HT-29 (cell line): ENCODE measurements around the gene NAT16. TPM values are rescaled to one million over a fixed set of nuclear protein-coding genes. Genes with fewer than 3 reads are reported as not detected.
A peak's percentile ranks its signal among the peaks of the same experiment; 100 is the strongest.
"Not testable (repeated sequence)": the region's sequence is repeated elsewhere in the genome, so short reads cannot be mapped to it uniquely, and the experiment has no call there.

Source experiments
- DNase-seq: peaks from one replicate; pipeline ENCODE4 v3.0.0-alpha.2; 2015; ENCODE audit warnings: low spot score
- small RNA-seq: library from RNA; depleted of rRNA; stranded (forward); fragments of <200 nt; gene quantifications from one replicate; pipeline ENCODE3, GENCODE V24; 2014
- total RNA-seq: library from RNA; depleted of rRNA; stranded (reverse); fragments of >200 nt; shearing (Covaris generic); gene quantifications from 2 replicates; pipeline ENCODE4 v1.2.3, GENCODE V29; 2014; rRNA removed

Gene NAT16
- total RNA-seq, 1 experiment from 2014 or later, result 0.13 TPM

GRCh38 chr7:101127460-101128039, 52.5 kb downstream of the NAT16 start:
- DNase-seq, result no peak

- DNase-seq, result peak; percentile 73
Observed at GRCh38 chr7:101126651-101127459, 53.2 kb downstream of the NAT16 start, which contains the start of gene SERPINE1. TSS of gene SERPINE1 (plus strand) at chr7:101127104. CDS start at chr7:101128394, 1,290 bp downstream.

DNA sequence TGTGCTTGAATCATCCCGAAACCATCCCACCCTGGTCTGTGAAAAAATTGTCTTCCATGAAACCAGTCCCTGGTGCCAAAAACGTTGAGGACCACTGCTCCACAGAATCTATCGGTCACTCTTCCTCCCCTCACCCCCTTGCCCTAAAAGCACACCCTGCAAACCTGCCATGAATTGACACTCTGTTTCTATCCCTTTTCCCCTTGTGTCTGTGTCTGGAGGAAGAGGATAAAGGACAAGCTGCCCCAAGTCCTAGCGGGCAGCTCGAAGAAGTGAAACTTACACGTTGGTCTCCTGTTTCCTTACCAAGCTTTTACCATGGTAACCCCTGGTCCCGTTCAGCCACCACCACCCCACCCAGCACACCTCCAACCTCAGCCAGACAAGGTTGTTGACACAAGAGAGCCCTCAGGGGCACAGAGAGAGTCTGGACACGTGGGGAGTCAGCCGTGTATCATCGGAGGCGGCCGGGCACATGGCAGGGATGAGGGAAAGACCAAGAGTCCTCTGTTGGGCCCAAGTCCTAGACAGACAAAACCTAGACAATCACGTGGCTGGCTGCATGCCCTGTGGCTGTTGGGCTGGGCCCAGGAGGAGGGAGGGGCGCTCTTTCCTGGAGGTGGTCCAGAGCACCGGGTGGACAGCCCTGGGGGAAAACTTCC, 54.0 kb downstream of the NAT16 start:
- DNase-seq, result peak; percentile 39

- DNase-seq, result peak; percentile 58
Observed at GRCh38 chr7:101124376-101125056, 55.6 kb downstream of the NAT16 start.

DNA sequence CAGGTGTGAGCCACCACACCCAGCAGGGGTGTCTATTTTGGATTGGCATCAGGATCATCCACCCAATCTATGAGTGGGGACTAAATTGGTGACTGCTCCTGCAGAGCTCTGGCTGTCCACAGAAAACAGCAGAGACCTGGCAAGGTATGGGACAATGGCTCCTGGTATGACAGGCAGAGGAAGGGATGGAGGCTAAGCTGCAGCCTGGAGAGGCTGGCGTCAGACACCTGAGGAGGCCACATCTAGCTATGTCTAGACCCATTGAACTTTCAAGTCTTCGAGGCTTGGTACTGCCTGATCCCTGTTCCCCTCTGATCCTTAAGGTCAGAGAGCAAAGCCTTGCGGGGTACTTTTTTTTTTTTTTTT, 56.4 kb downstream of the NAT16 start:
- no peak for DNase-seq

DNA sequence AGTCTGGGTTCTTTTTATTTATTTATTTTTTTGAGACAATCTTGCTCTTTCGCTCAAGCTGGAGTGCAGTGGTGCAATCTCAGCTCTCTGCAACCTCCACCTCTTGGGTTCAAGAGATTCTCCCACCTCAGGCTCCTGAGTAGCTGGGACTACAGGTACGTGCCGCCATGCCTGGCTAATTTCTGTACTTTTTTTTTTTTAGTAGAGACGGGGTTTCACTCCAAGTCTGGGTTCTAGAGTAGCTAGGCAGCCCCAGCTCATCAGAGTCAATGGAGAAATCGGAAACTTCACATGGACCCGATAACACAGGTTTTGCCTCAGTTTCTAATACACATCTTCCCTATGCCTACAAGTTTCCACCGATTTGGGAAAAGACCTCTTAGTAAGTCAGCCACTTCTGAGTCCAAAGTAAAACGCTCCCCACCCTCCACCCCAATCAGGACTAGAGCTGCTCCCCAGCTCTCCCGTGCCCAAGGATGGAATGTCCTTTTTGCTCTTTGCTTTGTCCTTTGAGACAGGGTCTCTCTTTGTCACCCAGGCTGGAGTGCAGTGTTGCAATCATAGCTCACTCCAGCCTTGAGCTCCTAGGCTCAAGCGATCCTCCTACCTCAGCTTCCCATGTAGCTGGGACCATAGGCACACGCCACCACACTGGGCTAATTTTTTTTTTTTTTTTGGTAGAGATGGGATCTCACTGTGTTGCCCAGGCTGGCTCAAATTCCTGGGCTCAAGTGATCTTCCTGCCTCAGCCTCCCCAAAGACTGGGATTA, 57.0 kb downstream of the NAT16 start:
- DNase-seq, result no peak

DNA sequence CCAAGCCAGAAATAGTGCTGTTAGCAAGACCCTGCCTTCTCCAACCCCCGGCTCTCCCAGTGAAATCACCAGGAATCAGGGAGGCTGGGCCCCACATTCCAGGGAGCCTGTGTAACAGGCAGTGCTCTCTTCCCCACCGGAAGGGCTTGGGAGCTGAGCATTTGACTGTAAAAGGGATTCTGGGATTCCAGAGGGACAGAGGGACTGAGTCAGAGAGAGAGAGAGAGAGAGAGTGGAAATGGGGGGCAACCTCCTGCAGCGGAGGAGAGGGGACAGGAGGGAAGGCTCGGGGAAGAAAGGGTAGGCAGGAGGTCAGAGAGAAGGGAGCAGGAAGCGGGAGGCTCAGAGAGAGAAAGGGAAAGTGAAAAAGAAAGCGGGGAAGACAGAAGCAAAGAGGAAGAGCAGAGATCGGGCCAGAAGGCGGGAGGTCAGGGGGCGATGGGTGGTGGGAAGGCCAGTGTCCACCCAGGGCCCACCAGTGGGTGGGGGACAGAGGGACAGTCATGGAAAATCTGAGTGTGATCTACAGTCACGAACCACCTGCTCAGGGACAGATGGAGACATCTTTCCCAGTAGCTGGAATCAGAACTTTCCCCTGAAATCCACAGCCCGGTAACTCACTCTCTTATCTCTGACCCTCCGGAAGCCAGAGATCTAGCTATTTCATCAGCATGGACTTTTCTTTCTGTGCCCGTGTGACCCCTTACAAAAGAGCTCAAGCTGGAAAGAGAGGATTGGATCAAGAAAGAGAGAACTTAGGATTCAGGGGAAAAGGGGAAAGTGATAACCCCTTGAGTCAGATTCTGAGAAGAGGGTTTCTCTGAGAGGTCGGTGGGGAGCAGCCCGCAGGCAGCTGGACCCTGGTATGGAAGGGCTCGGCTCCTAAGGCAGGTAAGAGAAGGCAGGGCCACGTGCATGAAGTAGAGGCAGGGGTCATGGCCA, 57.8 kb downstream of the NAT16 start:
- DNase-seq, result peak; percentile 65

DNA sequence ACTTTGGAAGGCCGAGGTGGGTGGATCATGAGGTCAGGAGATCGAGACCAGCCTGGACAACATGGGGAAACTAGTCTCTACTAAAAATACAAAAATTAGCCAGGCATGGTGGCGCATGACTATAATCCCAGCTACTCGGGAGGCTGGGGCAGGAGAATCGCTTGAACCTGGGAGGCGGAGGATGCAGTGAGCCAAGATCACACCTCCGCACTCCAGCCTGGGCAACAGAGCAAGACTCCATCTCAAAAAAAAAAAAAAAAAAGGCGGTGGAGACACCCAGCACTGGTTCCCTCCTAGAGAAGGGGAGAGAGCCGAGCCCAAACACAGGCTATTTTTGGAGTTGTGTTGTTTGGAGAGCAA, 58.5 kb downstream of the NAT16 start:
- DNase-seq, result not testable (repeated sequence)

Small RNA genes within 50 kb of the gene (small RNA-seq; reads per million reads assigned to genes)
- gene MIR4653, result not detected

Other genes starting within 250 kb of the NAT16 start
- gene MUC3A, start 230.8 kb downstream of the NAT16 start, total RNA-seq, result 6.9 and 7.3 TPM in 2 replicates
- 19.2 and 29.8 TPM in 2 replicates for gene MUC12, start 210.7 kb downstream of the NAT16 start, total RNA-seq
- gene MUC17, start 160.2 kb downstream of the NAT16 start, total RNA-seq, result 0.23 and 0.44 TPM in 2 replicates
- gene TRIM56, start 94.8 kb downstream of the NAT16 start, total RNA-seq, result 32.3 and 52.2 TPM in 2 replicates
- 4.6 and 5.0 TPM in 2 replicates for gene SERPINE1, start 53.2 kb downstream of the NAT16 start, total RNA-seq
- 272 and 277 TPM in 2 replicates for gene AP1S1, start 25.8 kb downstream of the NAT16 start, total RNA-seq
- gene VGF, start 14.7 kb downstream of the NAT16 start, total RNA-seq, result 0.39 and 0.48 TPM in 2 replicates
- gene MOGAT3, start 20.7 kb upstream of the NAT16 start, total RNA-seq, result 6.7 and 8.2 TPM in 2 replicates
- 245 and 252 TPM in 2 replicates for gene PLOD3, start 37.3 kb upstream of the NAT16 start, total RNA-seq
- 180 and 189 TPM in 2 replicates for gene ZNHIT1, start 37.9 kb upstream of the NAT16 start, total RNA-seq
- 14.7 and 15.1 TPM in 2 replicates for gene CLDN15, start 57.5 kb upstream of the NAT16 start, total RNA-seq
- gene FIS1, start 64.8 kb upstream of the NAT16 start, total RNA-seq, result 377 and 384 TPM in 2 replicates
- 23.5 and 29.4 TPM in 2 replicates for gene IFT22, start 141.5 kb upstream of the NAT16 start, total RNA-seq
- gene COL26A1, start 182.6 kb upstream of the NAT16 start, total RNA-seq, result not detected in 2 replicates